Cardiac fibroblast (primary cell): ENCODE data around the gene PDZD8.

ENCODE experiments used
- DNase-seq, 2 donors: peaks; one replicate each; pipeline versions ENCODE4 v3.0.0 to v3.0.0-alpha.2; 2010; ENCODE audit warnings: low read depth in 2 of 2
- H3K4me3 ChIP-seq, 2 donors: replicated peaks in 1 of 2; 1 replicate in 1 of 2; 2 replicates in 1 of 2; pipeline ENCODE4 v1.5.1; 2011; ENCODE audit warnings: low read depth in 2 of 2, low read length in 2 of 2, mild to moderate bottlenecking in 2 of 2, moderate library complexity in 1 of 2
- CTCF ChIP-seq: IDR thresholded peaks from one replicate; pipeline ENCODE4 v1.5.1; 2011; ENCODE audit warnings: low read depth, mild to moderate bottlenecking, low read length, inconsistent platforms

The PDZD8 gene

GRCh38 chr10:117418121-117418520, 42.9 kb upstream of the PDZD8 start:
- DNase-seq = no peak
- no peak for TF ChIP-seq CTCF
- H3K4me3 ChIP-seq = no peak overlapping the region

- TF ChIP-seq CTCF = no peak
- H3K4me3 ChIP-seq = no peak overlapping the region
- no peak for DNase-seq
Observed at GRCh38 chr10:117417196-117417595, 42.0 kb upstream of the PDZD8 start.

GRCh38 chr10:117413928-117414618, 38.8 kb upstream of the PDZD8 start:
- peak; percentile 35 to 54 for DNase-seq
- no peak overlapping the region for H3K4me3 ChIP-seq
- no peak for TF ChIP-seq CTCF

GRCh38 chr10:117412469-117413010, 37.3 kb upstream of the PDZD8 start:
- no peak overlapping the region for H3K4me3 ChIP-seq
- no peak for TF ChIP-seq CTCF
- no peak for DNase-seq

- H3K4me3 ChIP-seq = no peak overlapping the region
- no peak for DNase-seq
- TF ChIP-seq CTCF = no peak
Observed at GRCh38 chr10:117411479-117412399, 36.5 kb upstream of the PDZD8 start.

- no peak for TF ChIP-seq CTCF
- no peak for DNase-seq
- no peak overlapping the region for H3K4me3 ChIP-seq
Observed at GRCh38 chr10:117410557-117410956, 35.3 kb upstream of the PDZD8 start.
